Tibial nerve (tissue), 4 donors: ENCODE results near the gene PMF1.

ENCODE experiments used
- CTCF ChIP-seq, 5 experiments: fragments of 200-600 bp in 3 of 5; fragments of 450-650 bp in 2 of 5; sonication (generic) in 3 of 5; IDR thresholded peaks; one replicate each; pipeline ENCODE4 v1.5.1; 2016 to 2019; ENCODE audit warnings: antibody characterized with exemption in 5 of 5, mild to moderate bottlenecking in 3 of 5, moderate library complexity in 2 of 5
- EP300 ChIP-seq, 2 donors: sonication (generic); formaldehyde crosslinking; IDR thresholded peaks; one replicate each; pipeline ENCODE4 v1.6.1; 2017; ENCODE audit warnings: antibody characterized with exemption in 2 of 2, mild to moderate bottlenecking in 1 of 2
- POLR2A ChIP-seq, 2 donors: fragments of 450-650 bp; IDR thresholded peaks; one replicate each; pipeline ENCODE4 v1.6.1; 2017; ENCODE audit warnings: antibody characterized with exemption in 2 of 2, mild to moderate bottlenecking in 2 of 2, moderate library complexity in 2 of 2

- TF ChIP-seq POLR2A (IDR thresholded peaks at IDR 0.05), result no peak
- no peak for TF ChIP-seq CTCF (IDR thresholded peaks at IDR 0.05)
- no peak for TF ChIP-seq EP300 (IDR thresholded peaks at IDR 0.05)
These were observed 36.8 kb downstream of the PMF1 start for GRCh38 chr1:156249593-156249992.
